Putamen (tissue), 1 donor: ENCODE measurements around the gene LRRC61.
"Not testable (repeated sequence)": the region's sequence is repeated elsewhere in the genome, so short reads cannot be mapped to it uniquely, and the experiment has no call there.

Experiments
- DNase-seq: peaks from one replicate; pipeline ENCODE4 v3.0.0-alpha.2; 2016; ENCODE audit warnings: low spot score

The LRRC61 gene, protein sequence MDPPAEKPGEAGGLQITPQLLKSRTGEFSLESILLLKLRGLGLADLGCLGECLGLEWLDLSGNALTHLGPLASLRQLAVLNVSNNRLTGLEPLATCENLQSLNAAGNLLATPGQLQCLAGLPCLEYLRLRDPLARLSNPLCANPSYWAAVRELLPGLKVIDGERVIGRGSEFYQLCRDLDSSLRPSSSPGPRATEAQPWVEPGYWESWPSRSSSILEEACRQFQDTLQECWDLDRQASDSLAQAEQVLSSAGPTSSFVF

DNA sequence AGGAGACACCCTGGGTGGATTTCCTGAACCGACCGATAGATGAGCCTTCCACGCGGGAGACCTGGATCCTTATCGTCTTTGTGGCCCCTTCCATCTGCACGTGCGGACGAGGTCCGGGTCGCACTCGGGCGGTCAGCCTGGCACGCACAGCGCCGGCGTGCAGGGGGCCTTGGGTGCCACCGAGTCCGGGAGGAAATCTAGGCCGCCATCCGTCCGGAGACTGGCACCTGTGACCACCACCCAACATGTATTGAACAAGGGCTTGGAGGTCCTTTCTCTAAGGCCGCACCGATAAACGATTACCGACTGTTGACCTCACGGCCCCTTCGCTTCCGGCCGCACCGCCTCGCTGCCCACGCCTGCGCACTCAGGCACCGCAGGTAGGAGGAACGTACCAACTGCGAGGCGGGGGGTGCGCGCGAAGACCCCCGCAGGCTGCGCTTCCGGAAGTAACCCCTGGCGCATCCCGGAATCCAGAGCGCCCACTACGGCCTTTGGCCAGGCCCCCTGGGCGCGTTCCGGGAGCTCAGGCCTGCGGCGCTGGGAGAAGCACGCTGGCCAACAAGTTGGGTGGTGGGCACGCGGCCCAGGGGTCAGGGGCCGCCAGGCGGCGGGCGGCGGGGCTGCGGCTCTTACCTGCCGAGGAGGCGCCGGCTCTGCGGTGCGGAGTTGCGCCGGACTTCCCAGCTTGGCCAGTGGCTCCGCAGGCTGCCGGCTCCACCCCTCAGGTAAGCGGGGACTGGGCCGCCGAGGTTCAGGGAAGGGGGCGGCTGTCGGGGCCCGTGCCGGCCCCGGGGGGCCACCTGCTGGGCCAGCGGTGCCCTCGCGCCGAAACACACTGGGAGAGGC, at the start of gene LRRC61, which contains the start of gene ACTR3C:
Gene LRRC61, plus strand, starts transcription at position 523 of the 849 bp plus-strand sequence. CDS start 13,507 bp downstream, outside the sequence.
Gene ACTR3C, minus strand, starts transcription at position 713 of the 849 bp plus-strand sequence. CDS start 28,249 bp downstream, outside the sequence.
- DNase-seq, result peak; percentile 30

DNA sequence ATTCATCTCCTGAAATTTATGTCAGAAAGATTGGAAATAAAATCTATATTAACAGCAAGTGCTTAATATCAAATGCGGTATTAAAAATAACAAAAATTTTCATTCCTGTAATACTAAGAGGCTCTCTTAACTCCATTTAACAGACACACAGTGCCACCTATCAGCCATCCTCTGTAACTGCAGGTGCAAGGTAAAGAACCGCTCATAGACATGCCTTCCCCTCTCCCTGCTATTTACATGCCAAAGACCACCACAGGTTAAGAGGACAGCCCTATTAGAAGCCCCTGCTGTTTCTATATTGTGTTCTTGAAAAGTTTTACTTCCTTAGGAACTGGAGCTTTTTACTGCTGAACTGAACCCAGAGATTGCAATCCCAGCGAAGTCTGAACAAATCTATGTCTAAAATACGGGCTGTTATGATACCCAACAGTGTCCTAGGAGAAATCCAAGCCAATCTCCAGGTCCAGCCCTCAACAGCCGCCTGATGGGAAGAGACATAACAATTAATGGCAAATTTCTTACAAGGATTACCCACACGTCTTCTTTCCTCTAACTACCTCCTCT, 46.9 kb upstream of the LRRC61 start:
- DNase-seq, result not testable (repeated sequence)

DNA sequence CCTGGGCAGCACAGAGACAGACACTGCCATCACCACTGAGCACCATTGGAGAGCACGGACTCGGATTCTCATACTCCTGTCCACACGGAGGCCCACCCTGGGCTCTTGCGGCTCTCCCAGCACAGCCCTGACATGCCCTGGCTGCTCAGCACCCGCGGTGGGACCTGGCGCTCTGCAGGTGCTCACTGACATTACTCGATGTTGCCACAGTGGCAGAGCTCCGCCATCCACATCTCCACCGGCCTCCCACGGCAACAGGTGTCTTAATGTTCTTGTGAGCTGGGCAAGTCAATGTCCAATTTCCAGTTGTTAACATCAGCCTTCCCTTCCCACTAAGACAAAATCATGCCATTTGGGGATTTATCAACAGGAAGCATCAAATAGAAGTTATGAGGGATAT, 44.8 kb upstream of the LRRC61 start:
- not testable (repeated sequence) for DNase-seq

DNA sequence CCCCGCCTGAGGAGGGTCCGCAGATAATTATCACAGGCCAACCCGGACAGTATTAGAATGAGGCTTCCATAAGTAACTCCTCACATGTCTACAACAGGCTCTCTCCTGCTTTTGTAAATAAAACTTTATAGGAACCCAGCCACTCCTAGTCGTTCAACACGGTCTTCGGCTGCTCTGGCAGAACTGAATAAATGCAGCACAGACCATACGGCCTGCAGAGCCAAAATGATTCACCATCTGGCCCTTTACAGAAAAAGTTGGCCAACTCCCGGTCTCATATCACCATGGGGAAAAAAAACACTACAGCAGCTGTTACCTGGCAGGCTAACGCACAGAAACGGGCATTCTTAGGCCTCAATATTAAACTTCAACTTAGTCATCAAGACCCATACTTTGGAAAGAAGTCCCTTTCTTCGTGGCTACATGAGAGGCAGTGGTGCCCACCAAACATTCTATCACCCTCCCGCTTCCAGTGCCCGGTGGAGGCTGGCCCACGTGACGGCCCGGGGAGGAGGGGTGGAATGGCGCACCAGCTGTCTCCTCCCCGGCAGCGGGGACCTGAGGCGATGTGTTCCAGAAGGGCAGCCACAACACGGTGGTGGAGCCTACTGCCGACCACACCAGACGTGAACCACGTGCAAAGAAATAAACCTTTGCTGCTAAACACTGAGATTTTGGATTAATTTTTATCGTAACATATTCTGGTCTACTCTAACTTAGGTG, 41.3 kb upstream of the LRRC61 start:
- not testable (repeated sequence) for DNase-seq

DNA sequence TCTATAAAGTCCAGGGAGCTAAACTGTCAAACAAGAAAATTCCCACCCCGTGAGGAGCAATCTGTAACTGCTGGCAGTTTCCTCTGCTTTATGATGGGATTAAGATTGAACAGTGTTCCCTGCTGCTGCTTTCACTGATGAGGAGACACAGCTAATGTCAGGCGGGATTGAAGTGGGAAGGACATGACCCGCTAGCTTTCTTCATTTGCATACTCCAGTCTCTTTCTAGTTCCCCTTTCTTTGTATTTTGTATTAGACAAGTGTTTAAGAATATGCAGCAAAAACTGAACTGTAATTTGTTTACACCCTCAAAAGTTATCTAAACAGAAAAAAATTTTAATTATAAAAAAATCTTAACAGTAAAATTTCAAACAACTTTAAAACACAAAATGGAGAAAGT, 40.0 kb upstream of the LRRC61 start:
- DNase-seq, result not testable (repeated sequence)

DNA sequence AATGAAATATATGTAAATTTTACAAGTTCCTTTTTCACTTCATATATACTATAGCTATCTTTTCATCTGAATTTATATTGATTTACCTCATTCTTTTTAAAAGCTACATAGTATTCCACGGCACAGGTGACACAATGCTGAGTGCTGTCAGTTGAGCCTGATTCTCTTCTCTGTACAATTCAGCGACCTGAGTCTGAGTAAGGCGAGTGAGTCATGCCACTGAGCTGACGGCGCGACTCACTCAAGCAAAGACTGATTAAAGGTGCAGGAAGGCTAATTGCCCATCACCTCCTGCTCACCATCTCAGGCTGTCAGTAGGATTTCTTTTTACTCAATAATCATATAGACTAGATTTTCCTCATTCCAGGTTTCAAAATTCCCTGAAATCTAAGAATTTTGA, 39.5 kb upstream of the LRRC61 start:
- not testable (repeated sequence) for DNase-seq

DNA sequence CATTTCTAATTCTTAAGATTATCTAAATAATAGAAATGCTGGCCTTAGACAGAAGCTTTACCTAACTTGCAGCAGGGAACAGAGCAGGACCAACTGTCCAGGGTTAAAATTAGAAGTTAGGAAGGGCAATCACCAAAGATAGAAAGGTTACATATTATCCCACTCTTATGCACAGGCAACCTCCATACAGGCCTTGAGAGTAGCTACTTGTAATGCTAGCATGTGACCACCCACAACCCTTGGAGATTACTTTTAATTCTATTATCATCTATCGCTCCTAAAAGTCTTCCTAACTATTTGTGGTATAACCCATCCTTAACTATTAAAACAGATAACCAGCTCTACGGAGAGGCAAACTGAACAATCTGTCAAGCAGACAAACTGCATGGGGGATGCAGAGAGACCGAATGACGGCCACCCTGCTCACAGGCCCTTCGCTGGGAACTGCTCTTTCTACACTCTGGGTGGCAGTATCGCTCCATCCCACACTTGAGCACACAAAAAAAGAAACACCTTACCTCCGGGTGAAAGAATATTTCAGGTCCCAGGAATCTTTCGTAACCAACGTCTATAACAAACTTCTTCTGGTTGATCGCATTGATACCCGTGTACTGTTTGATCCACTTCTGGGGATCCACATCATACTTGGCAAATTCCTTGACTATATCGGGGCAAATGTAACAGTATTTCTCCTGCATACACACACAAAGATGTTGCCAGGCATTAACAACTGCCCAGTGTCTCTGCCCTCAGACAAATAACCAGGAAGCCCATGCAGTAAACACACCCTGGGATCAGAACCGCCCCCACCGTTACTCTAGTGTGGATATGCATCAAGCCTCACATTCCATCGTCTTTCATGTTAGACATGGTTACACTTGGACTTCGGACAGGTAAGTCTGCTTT, 37.1 kb upstream of the LRRC61 start:
- not testable (repeated sequence) for DNase-seq

DNA sequence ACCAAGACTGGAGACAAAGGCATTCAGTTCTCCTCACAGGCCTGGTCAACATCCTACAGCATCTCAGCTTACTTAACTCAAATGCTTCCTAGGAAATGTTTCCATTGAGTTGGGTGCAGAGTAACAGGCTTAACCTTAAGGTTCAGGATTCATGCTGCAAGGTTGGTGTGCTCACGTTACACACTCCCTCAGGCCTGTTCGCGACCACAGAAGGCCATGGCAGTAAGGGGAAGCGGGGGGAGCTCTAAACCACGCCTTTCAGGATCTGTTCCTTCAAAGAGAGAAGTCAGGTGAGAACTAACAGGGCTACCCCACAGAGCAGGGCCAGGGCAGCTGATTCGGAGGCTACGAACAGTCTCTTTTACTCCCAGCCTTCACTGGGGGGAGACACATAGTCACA, 35.3 kb upstream of the LRRC61 start:
- not testable (repeated sequence) for DNase-seq

DNA sequence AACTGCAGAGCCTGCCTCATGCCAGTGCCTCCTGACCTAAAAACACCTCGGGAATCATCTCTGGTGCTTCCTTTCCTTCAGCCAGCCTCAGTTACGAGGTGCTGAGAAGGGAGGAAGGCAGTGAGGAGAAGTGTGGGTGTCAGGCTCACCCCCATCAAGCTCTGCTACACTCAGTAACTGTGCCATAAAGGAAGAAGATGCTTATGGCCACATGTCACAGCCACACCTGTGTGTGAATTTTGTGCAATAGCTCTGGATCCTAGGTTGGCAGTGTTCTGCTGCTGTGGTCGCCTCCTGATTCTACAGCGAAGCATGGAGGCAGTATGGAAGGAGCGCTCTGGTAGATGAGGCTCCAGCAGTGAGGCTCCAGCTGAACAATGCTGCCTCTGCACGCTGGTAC, 34.3 kb upstream of the LRRC61 start:
- peak; percentile 24 for DNase-seq

DNA sequence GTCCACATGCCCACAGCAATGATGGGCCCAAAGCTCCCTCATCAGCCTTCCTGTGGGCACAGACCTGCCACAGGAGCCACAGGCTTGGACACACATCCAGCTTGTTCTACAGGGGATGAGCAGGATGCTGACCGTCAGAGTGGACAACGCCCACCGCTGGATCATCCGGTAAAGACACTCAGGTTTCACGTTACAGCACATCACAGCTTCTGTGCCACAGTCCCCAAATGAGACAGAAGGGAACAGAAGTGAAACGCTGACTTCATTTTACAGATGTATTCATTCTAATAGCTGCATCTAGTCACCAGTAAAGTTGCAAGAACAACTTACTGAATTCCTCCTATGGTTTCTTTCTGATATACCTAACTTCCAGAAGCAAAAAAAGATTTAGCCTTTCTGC, 32.8 kb upstream of the LRRC61 start:
- not testable (repeated sequence) for DNase-seq

DNA sequence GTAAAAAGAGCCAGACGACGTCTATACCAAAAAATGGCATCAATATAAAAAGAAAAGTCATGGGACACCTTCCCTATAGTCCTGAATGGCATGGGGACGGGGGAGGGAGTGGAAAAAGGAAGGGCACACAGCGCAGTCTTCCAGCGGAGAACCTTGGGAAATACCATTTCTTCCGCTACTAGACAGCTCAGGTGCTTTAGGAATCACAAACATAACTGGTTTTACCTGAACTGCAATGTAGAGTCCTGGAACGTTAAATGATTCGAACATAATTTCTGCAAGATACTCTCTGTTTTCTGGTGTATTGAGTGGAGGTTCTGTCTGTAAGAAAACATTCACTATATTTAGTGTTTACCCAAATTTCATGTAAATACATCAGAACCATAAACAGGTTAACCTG, 28.1 kb upstream of the LRRC61 start:
- not testable (repeated sequence) for DNase-seq

DNA sequence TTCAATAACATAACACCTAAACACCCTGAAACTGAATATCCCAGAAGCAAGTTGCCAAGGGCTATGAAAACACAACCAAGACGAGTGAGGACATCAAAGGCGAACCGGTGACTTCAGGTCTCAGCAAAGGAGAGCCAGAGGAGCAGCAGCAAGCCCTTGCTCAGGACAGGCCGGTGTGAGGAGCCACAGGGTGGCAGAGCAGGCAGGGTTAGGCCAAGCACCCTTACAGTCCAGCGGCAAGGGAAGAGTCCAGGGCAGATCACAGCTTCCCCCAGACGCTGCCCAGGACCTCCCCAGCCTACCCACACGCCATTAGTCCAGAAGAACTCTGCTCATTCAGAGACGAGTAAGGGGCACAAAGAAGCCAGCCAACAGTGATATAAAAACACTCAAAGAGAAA, 27.5 kb upstream of the LRRC61 start:
- not testable (repeated sequence) for DNase-seq

DNA sequence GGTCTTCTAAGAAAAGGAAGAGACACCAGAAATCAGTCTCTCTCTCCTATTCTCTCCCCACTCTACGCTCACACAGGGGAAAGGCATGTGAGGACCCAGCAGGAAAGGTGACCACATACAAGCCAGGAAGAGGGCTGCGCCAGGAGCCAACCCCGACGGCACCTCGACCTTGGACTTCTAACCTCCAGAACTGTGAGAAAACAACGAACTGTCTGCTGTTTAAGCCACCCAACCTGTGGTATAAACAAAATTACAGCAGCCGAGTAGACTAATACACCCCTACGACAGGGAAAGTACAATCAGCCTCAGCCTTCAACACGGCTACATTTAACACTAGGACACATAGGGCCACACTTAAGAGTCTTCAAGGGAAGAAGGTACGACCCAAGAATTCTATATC, 26.4 kb upstream of the LRRC61 start:
- not testable (repeated sequence) for DNase-seq

DNA sequence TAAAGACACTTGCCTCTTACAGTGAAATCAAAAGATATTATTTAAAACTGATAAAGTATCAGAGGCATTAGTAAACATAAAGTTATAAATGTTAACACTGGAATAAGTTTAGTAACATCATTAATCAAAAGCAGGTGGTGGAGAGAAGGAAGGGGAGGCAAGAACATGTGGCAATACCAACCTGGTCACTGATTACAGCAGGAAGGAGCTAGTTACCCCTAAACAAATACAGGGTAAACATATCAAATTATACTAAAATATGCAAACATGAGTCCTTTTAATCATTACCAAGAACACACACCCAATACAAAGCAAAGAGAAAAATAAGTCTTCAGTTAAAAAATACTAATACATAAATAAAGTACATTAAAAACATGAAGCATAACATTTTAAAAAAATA, 25.2 kb upstream of the LRRC61 start:
- not testable (repeated sequence) for DNase-seq

DNA sequence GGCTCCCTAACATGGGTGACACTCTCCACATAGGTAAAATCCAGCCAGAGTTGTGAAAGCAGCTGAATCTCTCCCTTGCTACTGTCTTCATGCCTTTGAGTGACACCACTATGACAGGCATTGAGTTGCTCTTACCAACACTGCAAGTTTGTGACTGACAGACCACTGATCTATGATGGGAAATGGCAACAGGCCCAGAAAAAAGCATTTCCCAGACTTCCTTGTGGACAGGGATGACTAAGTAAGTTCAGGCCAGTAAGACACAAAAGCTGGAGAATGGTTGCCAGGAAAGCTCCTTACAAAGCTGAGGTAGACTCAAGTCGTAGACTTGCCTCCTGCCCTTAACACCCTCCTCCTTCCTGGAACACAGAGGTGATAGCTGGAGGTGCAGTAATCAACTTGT, 20.2 kb upstream of the LRRC61 start:
- not testable (repeated sequence) for DNase-seq

DNA sequence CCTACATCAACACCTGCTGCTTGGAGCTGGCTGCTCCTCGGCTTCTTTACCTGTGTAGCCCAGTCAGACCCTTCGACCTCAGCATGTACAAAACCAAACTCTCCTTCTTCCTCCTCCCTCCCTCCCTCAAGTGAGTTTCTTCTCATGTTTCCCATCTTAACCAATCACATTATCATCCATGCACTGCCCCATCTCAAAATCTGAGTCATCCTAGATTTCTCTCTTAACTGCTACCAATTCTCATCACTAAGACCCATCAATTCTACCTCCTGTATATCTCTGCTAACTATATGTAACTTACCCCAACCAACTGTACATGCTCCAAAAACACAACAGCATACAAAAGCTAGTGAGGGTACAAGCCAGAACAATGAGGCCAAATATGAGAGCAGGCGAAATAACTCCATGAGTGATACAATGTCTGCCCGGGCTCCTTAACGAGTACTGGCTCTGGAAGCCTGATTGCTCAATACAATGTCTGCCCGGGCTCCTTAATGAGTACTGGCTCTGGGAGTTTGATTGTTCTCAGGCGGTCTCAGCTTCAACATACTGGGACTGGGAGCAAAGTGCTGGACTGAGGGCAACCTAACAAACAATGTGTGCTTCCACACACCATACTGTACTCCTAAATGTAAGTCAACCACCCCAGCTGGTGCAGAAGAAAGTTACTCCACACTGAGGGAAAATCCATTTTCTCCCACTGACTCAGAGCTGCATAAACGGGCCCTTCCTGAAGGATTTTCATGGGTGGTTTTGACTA, 18.5 kb upstream of the LRRC61 start:
- DNase-seq, result not testable (repeated sequence)

DNA sequence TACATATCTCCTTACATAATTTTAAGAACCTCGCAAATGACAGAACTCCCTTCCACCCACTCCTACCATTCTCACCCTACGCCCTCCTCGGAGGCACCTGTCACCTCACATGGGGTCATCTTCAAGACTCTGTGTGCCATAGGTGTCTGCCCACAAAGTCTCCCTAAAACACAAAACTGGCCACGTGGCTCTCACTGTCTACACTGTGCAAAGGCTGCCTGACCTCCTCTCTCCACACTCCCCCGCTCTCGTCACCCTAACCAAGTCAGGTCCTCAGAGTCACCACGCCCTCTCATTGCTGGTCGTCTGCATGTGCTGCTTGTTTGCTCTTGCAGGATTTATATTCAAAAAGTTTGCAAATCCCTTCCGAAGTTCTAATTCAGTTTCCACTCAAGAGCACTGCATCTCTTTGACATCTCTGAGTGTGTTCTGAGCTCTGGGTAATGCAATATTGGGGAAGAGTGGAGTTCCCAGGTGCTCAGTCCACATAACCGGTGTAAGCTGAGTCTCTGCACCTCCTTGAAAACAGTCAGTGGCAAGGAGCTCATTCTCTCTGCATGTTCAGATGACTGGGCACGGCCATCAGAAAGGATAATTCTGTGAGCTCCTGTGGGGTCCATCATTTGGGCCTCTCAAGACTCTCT, 17.8 kb upstream of the LRRC61 start:
- peak; percentile 53 for DNase-seq

DNA sequence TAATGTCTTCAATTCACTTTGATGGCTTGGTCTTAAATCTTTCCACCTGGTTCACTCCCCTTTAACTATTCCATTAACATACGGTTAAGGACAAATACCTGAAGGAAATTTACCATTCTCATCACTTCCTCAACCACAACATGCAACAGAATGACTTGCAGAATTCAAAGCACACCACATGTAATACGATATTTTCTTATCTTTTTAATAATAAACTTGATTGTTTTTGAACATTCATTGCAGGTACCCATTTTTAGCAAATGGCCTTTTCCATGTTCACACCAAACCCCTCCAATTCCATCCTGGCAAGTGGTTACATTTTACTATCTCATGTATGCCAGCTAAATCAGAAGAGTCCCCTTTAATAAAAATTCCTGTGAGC, 17.3 kb upstream of the LRRC61 start:
- DNase-seq, result not testable (repeated sequence)

DNA sequence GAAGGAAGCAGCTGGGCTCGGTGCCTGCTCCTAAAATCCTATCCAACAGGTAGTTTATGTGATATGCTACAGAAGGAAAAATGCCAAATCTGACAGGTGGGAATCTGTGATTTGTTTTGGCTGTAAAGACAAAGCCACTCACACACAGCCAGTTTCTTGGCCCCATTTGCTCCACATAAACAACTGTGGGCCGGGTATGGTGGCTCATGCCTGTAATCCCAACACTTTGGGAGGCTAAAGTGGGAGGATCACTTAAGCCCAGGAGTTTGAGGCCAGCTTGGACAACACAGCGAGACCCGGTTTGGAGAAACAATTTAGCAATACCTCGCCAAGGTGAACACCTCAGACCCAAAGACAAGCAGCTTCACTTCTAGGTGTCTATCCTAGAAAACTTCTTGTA, 16.8 kb upstream of the LRRC61 start:
- not testable (repeated sequence) for DNase-seq

DNA sequence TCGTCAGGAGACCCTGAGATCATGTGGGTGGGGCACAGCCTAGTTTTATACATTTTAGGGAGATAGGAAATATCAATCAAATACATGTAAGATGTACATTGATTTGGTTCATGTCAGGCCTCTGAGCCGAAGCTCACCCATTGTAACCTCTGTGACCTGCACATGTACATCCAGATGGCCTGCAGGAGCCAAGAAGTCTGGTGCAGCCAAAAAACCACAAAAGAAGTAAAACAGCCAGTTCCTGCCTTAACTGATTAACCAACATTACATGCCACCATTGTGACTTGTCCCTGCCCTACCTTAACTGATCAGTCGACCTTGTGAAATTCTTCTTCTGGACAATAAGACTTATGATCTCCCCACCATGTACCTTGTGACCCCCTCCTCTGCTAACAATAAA, 16.0 kb upstream of the LRRC61 start:
- DNase-seq, result no peak
